Myocyte (in vitro differentiated cells): Measurements from ENCODE around the gene PRR18. TPM values are rescaled to one million over a fixed set of nuclear protein-coding genes. Genes with fewer than 3 reads are reported as not detected.

Source experiments
- DNase-seq: peaks from one replicate; pipeline ENCODE4 v3.0.0-alpha.2; 2012; ENCODE audit warnings: low read depth
- total RNA-seq: library from RNA; depleted of rRNA; stranded (reverse); fragments of >200 nt; gene quantifications from 2 replicates; pipeline ENCODE4 v1.2.3, GENCODE V29; 2014

The PRR18 gene
- total RNA-seq, 1 donor from 2014 or later: 0.21 TPM

GRCh38 chr6:166334878-166335277 lies 26.7 kb upstream of the PRR18 start:
- no peak for DNase-seq

DNA sequence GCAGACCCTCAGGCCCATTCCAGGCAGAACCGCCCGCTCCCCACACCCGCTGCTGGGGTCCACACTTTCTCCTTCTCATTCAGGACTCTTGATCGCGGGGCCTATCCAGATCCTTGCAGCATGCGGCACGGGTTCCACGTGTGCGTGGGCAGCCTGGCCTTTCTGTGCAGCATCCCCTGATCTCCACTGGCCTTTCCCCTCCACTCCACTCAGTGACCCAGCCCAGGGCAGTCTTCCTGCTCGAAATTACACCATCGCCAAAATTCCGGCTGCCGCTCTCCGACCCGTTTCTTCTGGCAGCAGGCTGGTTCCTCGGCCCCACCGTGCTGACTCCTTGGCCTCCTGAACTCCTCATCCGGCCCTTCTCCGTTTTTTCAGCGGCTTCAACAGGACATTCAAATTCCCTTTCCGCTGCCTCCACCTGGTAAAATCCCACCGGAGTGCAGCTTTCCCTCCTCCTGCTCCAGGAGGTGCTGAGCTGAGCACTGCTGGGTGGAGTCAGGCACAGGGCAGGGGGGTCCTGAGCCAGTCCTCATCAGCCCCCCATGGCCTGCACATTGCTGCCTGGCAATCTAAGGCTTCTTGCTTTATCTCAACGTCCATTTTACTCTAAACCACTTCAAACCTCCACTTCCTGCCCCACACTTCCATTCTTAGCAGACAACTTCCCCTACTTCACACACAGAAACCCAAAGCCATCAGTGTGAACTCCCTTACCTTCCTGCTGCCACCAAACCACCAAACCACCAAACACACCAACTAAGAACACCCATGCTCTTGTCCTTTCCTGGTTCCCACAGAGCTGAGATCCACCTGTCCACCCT lies 25.2 kb upstream of the PRR18 start:
- no peak for DNase-seq

DNA sequence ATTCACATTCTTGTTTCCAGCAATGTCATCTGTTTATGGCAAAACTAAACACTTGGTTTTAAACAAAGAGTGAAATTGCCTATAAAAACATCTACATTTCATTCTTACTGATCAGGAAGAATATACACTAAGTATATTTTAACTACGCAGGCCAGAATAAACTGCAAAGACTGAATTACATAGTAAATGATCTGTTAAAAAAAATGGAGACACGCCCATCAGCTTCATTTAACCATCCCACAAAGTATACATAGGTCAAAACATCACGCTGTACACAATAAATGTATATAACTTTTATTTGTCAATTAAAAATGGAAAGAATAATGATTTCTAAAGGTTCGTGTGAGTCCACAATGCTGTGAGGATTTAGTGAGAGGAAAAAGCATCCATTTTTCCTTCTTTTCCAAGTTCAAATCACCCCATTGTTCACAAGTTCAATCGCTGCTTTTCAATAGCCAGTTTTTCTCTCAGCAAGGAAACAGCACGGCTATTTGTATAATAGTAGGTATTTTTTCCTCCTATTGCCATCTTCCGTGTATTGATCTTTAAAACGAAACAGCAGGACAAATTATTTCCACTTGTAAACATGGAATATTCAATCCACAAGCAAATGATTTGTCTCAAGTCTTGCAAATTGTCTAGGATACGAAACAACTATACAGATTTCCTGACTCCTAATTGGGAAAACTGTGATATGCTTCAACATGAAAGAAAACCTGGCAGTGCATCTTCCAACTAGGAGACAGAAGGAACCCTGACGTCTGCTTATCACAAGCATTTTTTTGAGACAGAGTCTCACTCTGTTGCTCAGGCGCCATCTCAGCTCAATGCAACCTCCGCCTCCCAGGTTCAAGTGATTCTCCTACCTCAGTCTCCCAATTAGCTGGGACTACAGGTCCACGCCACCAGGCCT lies 23.6 kb upstream of the PRR18 start:
- no peak for DNase-seq

DNA sequence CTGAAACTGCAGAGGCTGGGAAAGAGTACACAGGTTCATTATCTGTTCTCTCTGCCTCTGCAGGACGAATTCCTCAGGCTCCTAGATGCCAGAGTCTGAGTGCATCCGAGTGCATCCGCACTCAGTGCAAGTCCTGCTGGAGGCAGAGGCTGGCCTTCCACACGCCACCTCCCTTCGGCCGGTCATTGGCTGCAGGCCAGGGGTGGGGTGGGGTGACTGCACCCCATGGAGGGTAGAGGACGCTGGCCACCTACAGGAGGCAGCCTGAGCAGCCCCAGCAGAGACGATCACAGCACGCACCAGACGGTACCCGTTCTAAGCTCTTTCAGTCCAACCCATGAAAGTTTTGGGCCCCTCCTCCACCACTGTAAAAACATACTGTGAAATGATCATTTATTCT lies 22.4 kb upstream of the PRR18 start:
- DNase-seq: peak; percentile 23

DNA sequence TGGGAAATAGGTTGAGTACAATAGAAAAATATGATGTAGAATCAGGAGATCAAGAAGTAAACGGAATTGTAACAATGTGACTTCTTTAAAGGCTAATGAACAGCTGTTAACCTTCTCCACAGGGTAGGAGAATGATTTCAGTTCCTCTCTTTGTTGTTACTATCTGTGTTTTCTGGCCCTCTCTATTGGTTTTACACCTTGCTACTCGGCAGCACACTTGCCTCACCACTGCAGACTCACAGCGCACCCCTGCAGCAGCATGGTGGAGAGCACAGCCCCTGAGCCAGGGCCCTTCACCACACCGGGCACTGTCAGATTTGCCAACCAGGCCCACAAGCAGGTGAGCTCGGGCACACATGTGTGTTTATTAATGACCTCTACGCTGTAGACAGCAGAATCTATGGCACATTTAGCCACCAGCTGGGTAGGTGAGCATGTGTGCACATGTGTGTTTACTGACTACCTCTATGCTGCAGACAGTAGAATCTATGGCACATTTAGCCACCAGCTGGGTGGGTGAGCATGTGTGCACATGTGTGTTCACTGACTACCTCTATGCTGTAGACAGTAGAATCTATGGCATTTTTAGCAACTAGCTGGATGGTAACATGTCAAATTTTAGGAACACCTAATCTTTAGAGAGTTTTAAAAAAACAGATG lies 17.3 kb upstream of the PRR18 start:
- DNase-seq: no peak

DNA sequence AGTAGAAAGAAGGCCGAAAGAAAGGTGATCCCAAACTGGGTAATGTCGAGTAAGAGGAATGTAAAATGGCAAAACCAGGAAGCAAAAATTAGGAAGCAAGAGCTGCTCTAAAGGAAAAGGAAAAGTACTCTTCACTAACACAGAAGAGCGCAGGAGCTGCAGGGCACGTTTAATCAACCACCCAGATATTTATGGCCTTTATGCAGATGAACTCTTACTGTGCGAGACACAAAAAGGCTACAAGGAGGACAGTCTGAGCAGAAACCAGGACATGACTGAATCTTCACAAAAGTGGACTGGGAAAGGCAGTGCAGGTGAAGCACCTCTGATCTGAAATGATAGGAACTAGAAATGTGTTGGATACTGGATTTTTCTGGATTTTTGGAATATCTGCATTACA lies 15.2 kb upstream of the PRR18 start:
- DNase-seq: no peak

DNA sequence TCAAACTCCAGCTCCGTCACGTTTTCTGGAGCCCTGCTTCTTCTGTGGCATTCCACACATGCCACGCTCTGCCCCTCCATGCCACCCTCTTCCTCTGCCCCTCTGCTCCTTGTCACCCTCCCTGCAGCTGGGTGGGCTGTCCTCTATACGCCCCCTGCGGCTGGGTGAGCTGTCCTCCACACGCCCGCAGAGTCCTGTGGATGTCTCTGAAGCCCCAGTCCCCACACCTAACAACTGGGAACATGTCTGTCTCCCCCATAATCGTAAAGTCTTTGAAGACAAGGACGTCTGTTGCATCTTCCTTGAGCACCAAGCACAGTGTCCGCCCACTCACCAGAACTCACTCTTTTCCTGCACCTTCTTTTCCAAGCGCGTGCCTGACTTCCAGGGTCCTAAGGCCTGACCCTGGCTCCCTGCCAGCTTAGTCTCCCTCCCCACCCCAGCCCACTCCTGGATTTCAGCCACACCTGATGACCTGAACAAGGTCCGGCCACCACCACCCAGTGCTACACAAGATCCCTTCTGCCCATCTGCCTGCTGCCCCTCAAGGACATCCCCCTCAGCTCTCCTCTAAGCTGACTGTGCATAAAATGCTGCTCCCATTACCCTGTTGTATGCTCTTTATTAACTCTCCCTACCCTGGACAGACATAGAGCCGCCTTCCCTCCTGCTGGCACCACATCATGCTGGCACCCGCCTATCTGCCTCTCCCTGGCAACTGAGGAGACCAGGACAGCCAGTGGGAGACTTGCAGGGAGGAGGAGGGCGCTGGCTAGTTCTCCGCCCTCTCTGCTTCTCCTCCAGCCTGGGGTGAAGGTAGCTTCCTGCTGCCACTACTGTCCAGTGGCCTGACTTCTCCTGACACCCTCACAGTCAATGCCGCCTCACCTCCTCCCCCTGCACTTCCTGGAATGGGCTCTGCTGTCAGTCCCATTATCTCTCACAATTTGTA lies 10.7 kb upstream of the PRR18 start:
- DNase-seq: peak; percentile 55

DNA sequence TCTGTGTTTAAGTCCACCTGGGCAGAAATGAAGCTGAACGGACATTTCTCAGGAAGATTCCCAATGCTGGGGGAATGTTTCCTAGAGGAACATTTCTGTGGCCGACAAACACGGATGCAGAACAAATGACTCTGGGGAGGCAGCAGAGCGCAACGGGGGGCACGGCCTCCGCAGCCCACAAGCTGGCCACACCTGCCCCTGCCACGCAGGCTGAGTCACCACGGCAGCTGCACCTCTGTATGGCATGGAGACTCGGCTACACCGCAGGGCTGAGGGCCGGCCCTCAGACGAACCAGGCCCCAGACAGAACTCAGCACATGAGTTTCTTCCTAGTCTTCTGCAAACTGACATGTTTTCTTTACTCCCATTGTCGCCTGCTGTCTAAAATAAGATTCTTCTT lies 10.0 kb upstream of the PRR18 start:
- peak; percentile 97 for DNase-seq

- DNase-seq: peak; percentile 20
Observed at GRCh38 chr6:166317261-166318212, 9.3 kb upstream of the PRR18 start.

DNA sequence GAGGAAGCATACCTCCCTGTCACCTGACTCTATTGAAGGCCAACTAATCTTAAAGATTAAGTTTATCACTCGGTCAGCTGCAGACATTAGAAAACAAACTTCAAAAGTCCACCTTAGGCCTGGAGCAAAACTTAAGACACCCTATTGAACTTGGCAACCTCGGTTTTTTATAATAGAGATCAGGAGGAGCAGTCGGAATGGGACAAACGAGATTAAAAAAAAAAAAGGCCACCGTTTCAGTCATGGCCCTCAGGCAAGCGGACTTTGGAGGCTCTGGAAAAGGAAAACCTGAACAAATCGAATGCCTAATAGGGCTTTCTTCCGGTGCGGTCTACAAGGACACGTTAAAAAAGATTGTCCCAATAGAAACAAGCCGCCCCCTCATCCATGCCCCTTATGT lies 7.2 kb upstream of the PRR18 start:
- no peak for DNase-seq

- DNase-seq: no peak
Observed at GRCh38 chr6:166314454-166314853, 6.3 kb upstream of the PRR18 start.

GRCh38 chr6:166313255-166314070 lies 5.3 kb upstream of the PRR18 start:
- peak; percentile 28 for DNase-seq

DNA sequence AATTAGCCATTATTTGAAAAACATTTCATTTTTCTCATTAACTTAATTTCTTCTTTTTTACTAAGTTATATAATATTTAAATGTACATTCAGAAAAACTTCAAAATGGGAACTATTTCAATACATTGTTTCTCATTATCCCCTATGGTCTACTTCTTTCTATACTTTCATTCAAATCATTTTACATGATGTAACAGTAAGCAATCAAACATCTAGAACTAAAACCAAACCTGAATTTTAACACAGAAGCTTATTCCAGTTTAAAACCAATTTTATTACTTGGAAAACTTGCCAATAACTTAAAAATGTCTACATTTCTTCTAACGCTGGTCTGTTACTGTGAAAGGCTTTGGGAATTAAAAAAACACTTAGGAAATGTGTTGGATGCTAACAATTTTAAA lies 4.6 kb upstream of the PRR18 start:
- DNase-seq: no peak

GRCh38 chr6:166310634-166311033 lies 2.4 kb upstream of the PRR18 start:
- no peak for DNase-seq

- DNase-seq: no peak
Observed at GRCh38 chr6:166309977-166310376, 1.8 kb upstream of the PRR18 start.

DNA sequence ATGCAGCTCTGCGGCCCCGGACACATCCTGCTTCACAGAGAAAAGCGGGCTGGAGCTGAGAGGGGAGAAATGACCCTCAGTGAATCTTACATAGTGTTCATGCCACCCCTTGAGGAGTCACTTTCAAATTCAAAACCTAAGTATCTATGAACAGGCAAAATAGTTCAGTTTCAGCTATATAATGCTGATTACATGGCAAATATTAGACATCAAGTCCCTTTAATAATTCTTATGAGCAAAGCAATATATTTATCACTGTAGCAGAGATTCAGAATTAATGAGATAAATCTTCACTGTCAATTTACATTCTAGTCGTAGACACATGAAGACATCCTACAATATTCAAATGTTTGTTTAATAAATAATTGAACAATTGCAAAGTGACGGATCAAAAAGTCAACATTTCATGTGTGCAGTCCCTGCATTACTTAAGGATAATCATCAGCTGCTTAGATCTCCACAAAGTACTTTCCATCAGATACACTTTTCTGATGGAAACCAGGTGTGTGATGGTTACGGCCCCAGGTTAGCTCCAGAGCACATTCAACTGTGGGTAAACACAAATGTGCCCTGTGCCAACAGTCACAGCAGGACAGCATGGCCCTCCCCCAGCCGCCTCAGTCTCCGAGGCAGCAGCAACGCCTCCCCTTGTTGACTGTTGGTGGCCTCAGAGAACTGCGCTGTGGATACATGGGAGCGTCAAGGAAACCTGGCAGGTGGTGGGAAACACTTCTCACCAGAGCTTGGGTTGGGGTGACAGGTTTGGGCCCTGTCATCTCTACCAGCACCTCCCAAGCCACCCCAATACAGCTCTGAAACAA lies 787 bp upstream of the PRR18 start:
- no peak for DNase-seq
